ENCODE data around the gene SIPA1L3. TPM values are rescaled to one million over a fixed set of nuclear protein-coding genes. Genes with fewer than 3 reads are reported as not detected.

SIPA1L3 gene
- total and polyA plus RNA-seq, 12 donors, result 2.8 to 24.2 (median 12.3) TPM

GRCh38 chr19:38148337-38148736 lies 241.3 kb downstream of the SIPA1L3 start:
- Histone ChIP-seq H3K27me3 (no peaks in the 10 kb centered on the region), H3K4me3 (no peak overlapping the region), H3K4me1 (peaks cover 0 to 14% (median 0%) of the 10 kb centered on the region in 9 donors), H3K9me3 (no peaks in the 10 kb centered on the region), H3K27ac (no peak overlapping the region), H3K36me3 (peaks cover 0 to 26% (median 0%) of the 10 kb centered on the region in 9 donors)
- TF ChIP-seq CTCF (IDR thresholded peaks at IDR 0.05), result no peak
- DNase-seq (peak; percentile 39 to 48), ATAC-seq (peak in 6 of 8 donors; percentile 32 to 61 (median 52))
- 61 to 64% methylated on average over 9 of the region's 9 CpGs for WGBS, 2 donors
- intact Hi-C loops (cut with DNase I), result loop anchor here in 5 of 10 donors (10.0 kb wide), 4 partner anchors 66 to 186 kb away; partner anchors contain the start of genes CATSPERG (in 2 of the 5) and DPF1 (in 2 of the 5)

GRCh38 chr19:38149661-38150061 lies 242.7 kb downstream of the SIPA1L3 start:
- peaks cover 0 to 17% (median 6%) of the 10 kb centered on the region in 9 donors for H3K4me1 ChIP-seq
- no peaks in the 10 kb centered on the region for H3K27me3 ChIP-seq
- H3K9me3 ChIP-seq, result no peaks in the 10 kb centered on the region
- peaks cover 0 to 26% (median 0%) of the 10 kb centered on the region in 9 donors for H3K36me3 ChIP-seq
- WGBS, 2 donors, result 80 to 81% methylated on average over 6 of the region's 6 CpGs
- no peak for ATAC-seq
- intact Hi-C loops (cut with DNase I), result loop anchor here in 5 of 10 donors (10.0 kb wide), 4 partner anchors 65 to 185 kb away; partner anchors contain the start of genes CATSPERG (in 2 of the 5) and DPF1 (in 2 of the 5)
- DNase-seq, result no peak
- H3K27ac ChIP-seq, result no peak overlapping the region
- no peak for TF ChIP-seq CTCF (IDR thresholded peaks at IDR 0.05)
- H3K4me3 ChIP-seq, result no peak overlapping the region

DNA sequence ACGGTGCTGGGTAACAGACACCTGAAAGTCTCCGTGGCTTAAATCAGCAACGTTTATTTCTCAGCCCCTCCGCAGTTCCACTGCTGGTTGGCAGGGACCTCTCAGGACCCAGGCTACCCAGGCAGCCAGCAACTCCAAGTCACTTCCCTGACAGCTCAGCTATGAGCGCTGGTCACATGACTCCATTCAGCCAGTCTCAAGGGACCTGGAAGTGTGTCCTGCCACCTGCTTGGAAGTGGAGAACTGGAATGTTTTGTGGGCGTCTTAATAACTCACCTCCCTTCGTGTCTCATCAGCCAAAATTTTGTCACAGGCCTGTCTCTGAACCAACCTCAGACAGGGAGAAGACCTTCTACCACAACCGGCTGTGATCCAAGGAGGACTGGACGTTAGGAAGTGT lies 244.2 kb downstream of the SIPA1L3 start:
- Histone ChIP-seq H3K27me3 (no peaks in the 10 kb centered on the region), H3K36me3 (peaks cover 0 to 38% (median 0%) of the 10 kb centered on the region in 9 donors), H3K4me3 (no peak overlapping the region), H3K4me1 (peaks cover 0 to 17% (median 6%) of the 10 kb centered on the region in 9 donors), H3K9me3 (no peaks in the 10 kb centered on the region), H3K27ac (no peak overlapping the region)
- WGBS, 2 donors, result 91 to 92% methylated on average over 9 of the region's 9 CpGs
- no peak for ATAC-seq
- intact Hi-C loops (cut with DNase I), result no loop called here
- no peak for TF ChIP-seq CTCF (IDR thresholded peaks at IDR 0.05)
- no peak for DNase-seq

GRCh38 chr19:38152461-38153379 lies 245.7 kb downstream of the SIPA1L3 start:
- DNase-seq (peak; percentile 16 to 52), ATAC-seq (peak in 7 of 8 donors; percentile 23 to 80 (median 46))
- 56 to 71% methylated on average over 40 of the region's 40 CpGs for WGBS, 2 donors
- no peaks in the 10 kb centered on the region for H3K27me3 ChIP-seq
- no peaks in the 10 kb centered on the region for H3K9me3 ChIP-seq
- peaks cover 0 to 38% (median 0%) of the 10 kb centered on the region in 9 donors for H3K36me3 ChIP-seq
- TF ChIP-seq CTCF (IDR thresholded peaks at IDR 0.05), result no peak
- intact Hi-C loops (cut with DNase I), result no loop called here
- H3K27ac ChIP-seq, result no peak overlapping the region
- H3K4me3 ChIP-seq, result no peak overlapping the region
- peaks cover 0 to 17% (median 6%) of the 10 kb centered on the region in 9 donors for H3K4me1 ChIP-seq
